Measurements from ENCODE around the gene OSBPL1A. TPM values are rescaled to one million over a fixed set of nuclear protein-coding genes. Genes with fewer than 3 reads are reported as not detected.

Gene OSBPL1A
- total RNA-seq, 1 experiment from 2014 or later: 21.5 TPM

DNA sequence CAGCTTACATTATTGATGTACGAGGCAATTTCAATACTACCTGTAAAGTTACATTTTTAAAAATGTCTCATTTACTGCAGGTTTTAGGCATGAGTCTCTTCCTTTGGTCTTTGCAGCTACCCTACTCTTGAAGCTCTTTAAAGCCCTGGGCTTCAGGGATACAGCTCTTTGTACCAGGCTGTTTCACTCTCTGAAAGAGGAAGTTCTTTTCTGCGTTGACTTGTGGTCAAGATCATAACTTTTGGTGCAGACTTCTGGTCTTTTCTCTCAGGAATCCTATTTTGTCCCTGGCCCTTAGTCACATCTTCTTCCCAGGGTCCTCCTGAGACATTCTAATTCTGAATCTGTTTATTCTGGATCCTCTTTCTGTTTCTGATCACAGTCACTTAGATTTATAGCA is 46.2 kb upstream of the OSBPL1A start:
- Mint-ChIP-seq H3K27ac (ENCODE audit: low read depth, unreplicated experiment) (no peak overlapping the region), H3K9me3 (ENCODE audit: unreplicated experiment) (no peaks in the 10 kb centered on the region), H3K4me3 (ENCODE audit: unreplicated experiment) (no peak overlapping the region), H3K36me3 (ENCODE audit: insufficient read depth, unreplicated experiment) (peaks cover 91% of the 10 kb centered on the region), H3K4me1 (ENCODE audit: insufficient read depth, unreplicated experiment) (no peaks in the 10 kb centered on the region), H3K27me3 (ENCODE audit: insufficient read depth, unreplicated experiment) (no peaks in the 10 kb centered on the region)
- no peak for DNase-seq (ENCODE audit: unreplicated experiment)
- TF ChIP-seq, protein P1, sequence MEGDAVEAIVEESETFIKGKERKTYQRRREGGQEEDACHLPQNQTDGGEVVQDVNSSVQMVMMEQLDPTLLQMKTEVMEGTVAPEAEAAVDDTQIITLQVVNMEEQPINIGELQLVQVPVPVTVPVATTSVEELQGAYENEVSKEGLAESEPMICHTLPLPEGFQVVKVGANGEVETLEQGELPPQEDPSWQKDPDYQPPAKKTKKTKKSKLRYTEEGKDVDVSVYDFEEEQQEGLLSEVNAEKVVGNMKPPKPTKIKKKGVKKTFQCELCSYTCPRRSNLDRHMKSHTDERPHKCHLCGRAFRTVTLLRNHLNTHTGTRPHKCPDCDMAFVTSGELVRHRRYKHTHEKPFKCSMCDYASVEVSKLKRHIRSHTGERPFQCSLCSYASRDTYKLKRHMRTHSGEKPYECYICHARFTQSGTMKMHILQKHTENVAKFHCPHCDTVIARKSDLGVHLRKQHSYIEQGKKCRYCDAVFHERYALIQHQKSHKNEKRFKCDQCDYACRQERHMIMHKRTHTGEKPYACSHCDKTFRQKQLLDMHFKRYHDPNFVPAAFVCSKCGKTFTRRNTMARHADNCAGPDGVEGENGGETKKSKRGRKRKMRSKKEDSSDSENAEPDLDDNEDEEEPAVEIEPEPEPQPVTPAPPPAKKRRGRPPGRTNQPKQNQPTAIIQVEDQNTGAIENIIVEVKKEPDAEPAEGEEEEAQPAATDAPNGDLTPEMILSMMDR (IDR thresholded peaks at IDR 0.05; ENCODE audit: unreplicated experiment): no peak
- CTCF ChIA-PET: interaction anchor here (1.0 to 2.6 kb wide), 3 partner anchors 10 to 84 kb away, joined by 5 to 9 read pairs (median 6); no protein-coding TSS in a partner anchor
- no TSS peak for BruUV-seq (replicated peaks)
- POLR2A ChIA-PET: interaction anchor here (0.8 kb wide), 1 partner anchor 46 kb away, joined by 3 read pairs; no protein-coding TSS in a partner anchor
- intact Hi-C loops (cut with micrococcal nuclease): no loop called here

GRCh38 chr18:24436939-24437338 is 39.3 kb upstream of the OSBPL1A start:
- TF ChIP-seq, protein P1 (IDR thresholded peaks at IDR 0.05; ENCODE audit: unreplicated experiment): no peak
- DNase-seq (ENCODE audit: unreplicated experiment): no peak
- Mint-ChIP-seq H3K9me3 (ENCODE audit: unreplicated experiment) (no peaks in the 10 kb centered on the region), H3K36me3 (ENCODE audit: insufficient read depth, unreplicated experiment) (peaks cover 75% of the 10 kb centered on the region), H3K27me3 (ENCODE audit: insufficient read depth, unreplicated experiment) (no peaks in the 10 kb centered on the region), H3K4me1 (ENCODE audit: insufficient read depth, unreplicated experiment) (no peaks in the 10 kb centered on the region), H3K4me3 (ENCODE audit: unreplicated experiment) (no peak overlapping the region), H3K27ac (ENCODE audit: low read depth, unreplicated experiment) (no peak overlapping the region)
- BruUV-seq (replicated peaks): no TSS peak
- ChIA-PET CTCF (interaction anchor here (0.7 to 2.2 kb wide), 8 partner anchors 8 to 96 kb away, joined by 3 to 10 read pairs (median 6); no protein-coding TSS in a partner anchor), POLR2A (interaction anchor here (1.6 to 2.4 kb wide), 2 partner anchors 10 to 40 kb away, joined by 5 to 8 read pairs; partner anchors contain the start of genes IMPACT and OSBPL1A)
- intact Hi-C loops (cut with micrococcal nuclease): no loop called here

DNA sequence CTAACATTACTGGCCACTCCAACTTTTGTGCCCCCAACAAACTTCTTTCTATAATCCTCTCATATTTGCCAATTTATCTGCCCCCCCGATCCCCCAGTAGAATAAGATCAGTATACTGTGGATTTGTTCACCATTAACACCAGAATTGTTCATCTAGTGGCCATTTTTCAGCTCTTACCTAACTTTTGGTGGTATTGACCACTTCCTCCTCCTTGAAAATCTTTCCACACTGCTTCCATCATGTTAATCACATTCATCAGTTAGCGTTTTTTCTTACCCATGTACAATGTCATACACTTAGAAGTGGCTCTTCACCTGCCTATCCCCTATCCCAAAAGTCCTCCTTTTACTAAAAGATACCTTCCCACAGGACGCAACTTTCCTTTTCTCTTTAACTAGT is 35.0 kb upstream of the OSBPL1A start:
- Mint-ChIP-seq H3K27me3 (ENCODE audit: insufficient read depth, unreplicated experiment) (no peaks in the 10 kb centered on the region), H3K9me3 (ENCODE audit: unreplicated experiment) (no peaks in the 10 kb centered on the region), H3K36me3 (ENCODE audit: insufficient read depth, unreplicated experiment) (peaks cover 59% of the 10 kb centered on the region), H3K4me1 (ENCODE audit: insufficient read depth, unreplicated experiment) (peaks cover 6% of the 10 kb centered on the region), H3K27ac (ENCODE audit: low read depth, unreplicated experiment) (no peak overlapping the region), H3K4me3 (ENCODE audit: unreplicated experiment) (no peak overlapping the region)
- no peak for DNase-seq (ENCODE audit: unreplicated experiment)
- TF ChIP-seq, protein P1 (IDR thresholded peaks at IDR 0.05; ENCODE audit: unreplicated experiment): no peak
- ChIA-PET CTCF (interaction anchor here (0.6 to 2.8 kb wide), 6 partner anchors 14 to 291 kb away, joined by 3 to 14 read pairs (median 3); no protein-coding TSS in a partner anchor), POLR2A (interaction anchor here (0.7 kb wide), 1 partner anchor 97 kb away, joined by 3 read pairs; no protein-coding TSS in a partner anchor)
- no TSS peak for BruUV-seq (replicated peaks)
- intact Hi-C loops (cut with micrococcal nuclease): no loop called here

- peaks cover 46% of the 10 kb centered on the region for H3K36me3 Mint-ChIP-seq (ENCODE audit: insufficient read depth, unreplicated experiment)
- POLR2A ChIA-PET: interaction anchor here (1.9 to 3.4 kb wide), 2 partner anchors 32 to 69 kb away, joined by 5 to 103 read pairs; partner anchors contain the start of gene OSBPL1A
- TF ChIP-seq, protein P1 (IDR thresholded peaks at IDR 0.05; ENCODE audit: unreplicated experiment): no peak
- intact Hi-C loops (cut with micrococcal nuclease): loop anchor here (5.0 kb wide), 1 partner anchor 72 kb away; no protein-coding TSS in a partner anchor
- CTCF ChIA-PET: interaction anchor here (0.7 to 2.2 kb wide), 10 partner anchors 9 to 322 kb away, joined by 3 to 21 read pairs (median 4); no protein-coding TSS in a partner anchor
- H3K4me1 Mint-ChIP-seq (ENCODE audit: insufficient read depth, unreplicated experiment): peaks cover 6% of the 10 kb centered on the region
- BruUV-seq (replicated peaks): no TSS peak
- DNase-seq (ENCODE audit: unreplicated experiment): no peak
- H3K27me3 Mint-ChIP-seq (ENCODE audit: insufficient read depth, unreplicated experiment): no peaks in the 10 kb centered on the region
- H3K4me3 Mint-ChIP-seq (ENCODE audit: unreplicated experiment): no peak overlapping the region
- H3K27ac Mint-ChIP-seq (ENCODE audit: low read depth, unreplicated experiment): no peak overlapping the region
- no peaks in the 10 kb centered on the region for H3K9me3 Mint-ChIP-seq (ENCODE audit: unreplicated experiment)
Measured at GRCh38 chr18:24429188-24429587, 31.6 kb upstream of the OSBPL1A start.

All from MCF 10A (cell line).